Panc1 (cell line): ENCODE measurements around the gene PALM2AKAP2.

Experiments used
- CTCF ChIP-seq: fragments of 450-650 bp; IDR thresholded peaks from 2 replicates; pipeline ENCODE4 v1.5.1; 2017; ENCODE audit warnings: mild to moderate bottlenecking
- REST ChIP-seq, 2 experiments: IDR thresholded peaks; 2 replicates each; pipeline ENCODE4 v1.6.1; 2011 to 2012; ENCODE audit warnings: low read depth in 2 of 2, control low read depth in 1 of 2, low read length in 1 of 2, mild to moderate bottlenecking in 1 of 2, moderate library complexity in 1 of 2; ENCODE audit not compliant: insufficient read depth in 1 of 2
- TCF7L2 ChIP-seq: IDR thresholded peaks from 2 replicates; pipeline ENCODE4 v1.6.1; 2011; ENCODE audit warnings: mild to moderate bottlenecking, low read depth, low read length, inconsistent platforms

GRCh38 chr9:109733690-109734089 lies 46.3 kb upstream of the PALM2AKAP2 start:
- TF ChIP-seq CTCF (no peak), TCF7L2 (no peak), REST (IDR thresholded peaks at IDR 0.05; ENCODE audit: insufficient read depth in 1 of 2, low read depth in 2 of 2, low read length in 1 of 2) (no peak)
